Suprapubic skin (tissue), 4 donors: ENCODE results near the gene COX20. TPM values are rescaled to one million over a fixed set of nuclear protein-coding genes. Genes with fewer than 3 reads are reported as not detected.

Source experiments
- DNase-seq, 2 donors: peaks; one replicate each; pipeline ENCODE4 v3.0.0-alpha.2; 2019; ENCODE audit warnings: low spot score in 2 of 2
- H3K27ac ChIP-seq: fragments of 200-600 bp; sonication (generic); one replicate; pipeline ENCODE4 v1.5.1; 2019
- H3K27me3 ChIP-seq: fragments of 200-600 bp; sonication (generic); one replicate; pipeline ENCODE4 v1.5.1; 2019
- H3K36me3 ChIP-seq: fragments of 200-600 bp; sonication (generic); one replicate; pipeline ENCODE4 v1.5.1; 2019
- H3K4me1 ChIP-seq: fragments of 200-600 bp; sonication (generic); one replicate; pipeline ENCODE4 v1.5.1; 2019
- H3K4me3 ChIP-seq: fragments of 200-600 bp; sonication (generic); one replicate; pipeline ENCODE4 v1.5.1; 2019; ENCODE audit warnings: mild to moderate bottlenecking
- H3K9me3 ChIP-seq: fragments of 200-600 bp; sonication (generic); one replicate; pipeline ENCODE4 v1.5.1; 2019
- EP300 ChIP-seq: sonication (generic); formaldehyde crosslinking; IDR thresholded peaks from one replicate; pipeline ENCODE4 v1.6.1; 2017; ENCODE audit warnings: antibody characterized with exemption
- POLR2A ChIP-seq, 2 donors: fragments of 450-650 bp; IDR thresholded peaks; one replicate each; pipeline ENCODE4 v1.6.1; 2017; ENCODE audit warnings: antibody characterized with exemption in 2 of 2, mild to moderate bottlenecking in 2 of 2, moderate library complexity in 2 of 2
- POLR2AphosphoS5 ChIP-seq, 3 donors: sonication (generic); formaldehyde crosslinking; IDR thresholded peaks; one replicate each; pipeline ENCODE4 v1.6.1; 2017; ENCODE audit warnings: antibody characterized with exemption in 3 of 3
- WGBS: methylation state at CpG from one replicate; pipeline ENCODE4 v1.1.5; 2018; 5-methylcytosine and 5-hydroxymethylcytosine counted together
- total RNA-seq, 4 donors: library from RNA; depleted of rRNA; stranded (reverse); fragments of >200 nt; gene quantifications; one replicate each; pipeline ENCODE4 v1.1.0, GENCODE V29; 2016
- TF ChIP-seq, protein P1 (sequence below), 2 donors: fragments of 200-600 bp in 1 of 2; fragments of 450-650 bp in 1 of 2; sonication (generic) in 1 of 2; IDR thresholded peaks; one replicate each; pipeline ENCODE4 v1.5.1; 2016 to 2019; ENCODE audit warnings: antibody characterized with exemption in 2 of 2, mild to moderate bottlenecking in 1 of 2, moderate library complexity in 1 of 2

COX20 gene
- total RNA-seq, 4 donors from 2014 or later: 19.4 to 30.3 (median 25.3) TPM

DNA sequence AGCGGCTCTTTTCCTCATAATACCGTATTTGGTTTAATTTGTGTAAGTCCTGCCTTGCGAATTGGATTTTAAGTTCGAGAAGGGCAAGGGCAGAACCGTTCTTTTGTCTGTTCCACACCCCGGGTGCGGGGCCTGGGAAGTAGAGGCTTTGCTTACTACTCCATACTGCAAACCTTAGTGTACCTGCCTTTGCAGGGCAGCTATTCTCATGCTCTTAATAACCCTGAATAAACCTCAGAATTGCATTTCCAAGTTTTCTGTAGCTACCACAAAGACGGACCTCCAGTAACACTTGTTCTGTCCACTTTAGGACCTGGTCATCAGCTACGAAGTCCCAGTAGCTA lies 29.5 kb downstream of the COX20 start:
- H3K27me3 ChIP-seq: no peaks in the 10 kb centered on the region
- DNase-seq: peak in 1 of 2 donors; percentile 71
- H3K4me1 ChIP-seq: peaks cover 34% of the 10 kb centered on the region
- peak overlapping the region; percentile 100 for H3K27ac ChIP-seq
- peak overlapping the region; percentile 98 for H3K4me3 ChIP-seq
- H3K36me3 ChIP-seq: peaks cover 2% of the 10 kb centered on the region
- 14% methylated on average over 9 of the region's 9 CpGs for WGBS
- TF ChIP-seq EP300 (no peak), POLR2A (IDR thresholded peaks at IDR 0.05) (no peak), POLR2AphosphoS5 (IDR thresholded peaks at IDR 0.05) (no peak)
- TF ChIP-seq, protein P1, sequence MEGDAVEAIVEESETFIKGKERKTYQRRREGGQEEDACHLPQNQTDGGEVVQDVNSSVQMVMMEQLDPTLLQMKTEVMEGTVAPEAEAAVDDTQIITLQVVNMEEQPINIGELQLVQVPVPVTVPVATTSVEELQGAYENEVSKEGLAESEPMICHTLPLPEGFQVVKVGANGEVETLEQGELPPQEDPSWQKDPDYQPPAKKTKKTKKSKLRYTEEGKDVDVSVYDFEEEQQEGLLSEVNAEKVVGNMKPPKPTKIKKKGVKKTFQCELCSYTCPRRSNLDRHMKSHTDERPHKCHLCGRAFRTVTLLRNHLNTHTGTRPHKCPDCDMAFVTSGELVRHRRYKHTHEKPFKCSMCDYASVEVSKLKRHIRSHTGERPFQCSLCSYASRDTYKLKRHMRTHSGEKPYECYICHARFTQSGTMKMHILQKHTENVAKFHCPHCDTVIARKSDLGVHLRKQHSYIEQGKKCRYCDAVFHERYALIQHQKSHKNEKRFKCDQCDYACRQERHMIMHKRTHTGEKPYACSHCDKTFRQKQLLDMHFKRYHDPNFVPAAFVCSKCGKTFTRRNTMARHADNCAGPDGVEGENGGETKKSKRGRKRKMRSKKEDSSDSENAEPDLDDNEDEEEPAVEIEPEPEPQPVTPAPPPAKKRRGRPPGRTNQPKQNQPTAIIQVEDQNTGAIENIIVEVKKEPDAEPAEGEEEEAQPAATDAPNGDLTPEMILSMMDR (IDR thresholded peaks at IDR 0.05): no peak
- H3K9me3 ChIP-seq: no peaks in the 10 kb centered on the region

DNA sequence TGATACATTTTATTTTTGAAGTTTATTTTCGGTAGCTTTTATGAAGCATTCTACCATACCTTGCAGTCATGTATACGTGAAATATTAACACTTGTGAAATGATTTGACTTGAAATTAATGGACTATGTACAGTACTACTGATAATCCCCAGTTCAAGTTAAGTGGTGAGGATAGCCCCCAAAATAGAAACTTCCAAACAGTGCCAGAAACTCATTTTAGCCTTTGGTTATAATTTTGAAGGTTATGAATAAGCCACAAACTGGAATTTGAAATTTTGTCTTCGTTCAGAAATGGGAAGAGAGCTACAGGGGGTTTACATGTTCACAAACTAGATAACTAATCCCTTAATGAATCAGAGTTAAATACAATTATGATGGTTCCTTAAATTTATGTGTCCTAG lies 30.4 kb downstream of the COX20 start:
- TF ChIP-seq POLR2AphosphoS5 (IDR thresholded peaks at IDR 0.05): no peak
- no peak for TF ChIP-seq EP300
- TF ChIP-seq, protein P1 (IDR thresholded peaks at IDR 0.05): no peak
- TF ChIP-seq POLR2A (IDR thresholded peaks at IDR 0.05): no peak
- 75% methylated on average over 3 of the region's 3 CpGs for WGBS
- no peaks in the 10 kb centered on the region for H3K9me3 ChIP-seq

DNA sequence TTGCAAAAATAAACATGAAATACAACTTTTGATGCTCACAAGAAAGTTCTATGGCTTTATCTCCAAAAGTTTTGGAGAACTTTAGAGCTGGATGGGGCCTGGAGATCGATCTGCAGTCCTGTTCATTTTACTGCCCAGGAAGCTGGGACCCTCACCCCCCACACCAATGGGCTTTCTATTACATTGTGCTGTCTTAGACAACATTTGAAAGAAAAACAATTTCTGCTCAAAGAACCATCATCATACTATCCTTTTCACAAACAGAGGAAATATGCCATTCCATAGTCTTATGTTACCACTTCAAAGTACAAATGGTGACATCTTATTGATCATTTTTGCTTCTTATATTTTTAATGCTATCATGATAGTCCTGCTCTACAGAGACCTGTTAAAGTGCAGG lies 30.9 kb downstream of the COX20 start:
- Histone ChIP-seq H3K27ac (no peak overlapping the region), H3K36me3 (no peaks in the 10 kb centered on the region), H3K4me1 (peaks cover 21% of the 10 kb centered on the region), H3K4me3 (no peak overlapping the region), H3K27me3 (no peaks in the 10 kb centered on the region), H3K9me3 (no peaks in the 10 kb centered on the region)
- no peak for DNase-seq
- WGBS: 96% methylated on average over 1 of the region's 1 CpG
- TF ChIP-seq POLR2AphosphoS5 (IDR thresholded peaks at IDR 0.05) (no peak), EP300 (no peak), POLR2A (IDR thresholded peaks at IDR 0.05) (no peak)
- TF ChIP-seq, protein P1 (IDR thresholded peaks at IDR 0.05): no peak

More for the DNA sequence above, 30.4 kb downstream of the COX20 start:
- peaks cover 26% of the 10 kb centered on the region for H3K4me1 ChIP-seq
- no peaks in the 10 kb centered on the region for H3K27me3 ChIP-seq
- DNase-seq: no peak
- no peaks in the 10 kb centered on the region for H3K36me3 ChIP-seq
- no peak overlapping the region for H3K4me3 ChIP-seq
- no peak overlapping the region for H3K27ac ChIP-seq

DNA sequence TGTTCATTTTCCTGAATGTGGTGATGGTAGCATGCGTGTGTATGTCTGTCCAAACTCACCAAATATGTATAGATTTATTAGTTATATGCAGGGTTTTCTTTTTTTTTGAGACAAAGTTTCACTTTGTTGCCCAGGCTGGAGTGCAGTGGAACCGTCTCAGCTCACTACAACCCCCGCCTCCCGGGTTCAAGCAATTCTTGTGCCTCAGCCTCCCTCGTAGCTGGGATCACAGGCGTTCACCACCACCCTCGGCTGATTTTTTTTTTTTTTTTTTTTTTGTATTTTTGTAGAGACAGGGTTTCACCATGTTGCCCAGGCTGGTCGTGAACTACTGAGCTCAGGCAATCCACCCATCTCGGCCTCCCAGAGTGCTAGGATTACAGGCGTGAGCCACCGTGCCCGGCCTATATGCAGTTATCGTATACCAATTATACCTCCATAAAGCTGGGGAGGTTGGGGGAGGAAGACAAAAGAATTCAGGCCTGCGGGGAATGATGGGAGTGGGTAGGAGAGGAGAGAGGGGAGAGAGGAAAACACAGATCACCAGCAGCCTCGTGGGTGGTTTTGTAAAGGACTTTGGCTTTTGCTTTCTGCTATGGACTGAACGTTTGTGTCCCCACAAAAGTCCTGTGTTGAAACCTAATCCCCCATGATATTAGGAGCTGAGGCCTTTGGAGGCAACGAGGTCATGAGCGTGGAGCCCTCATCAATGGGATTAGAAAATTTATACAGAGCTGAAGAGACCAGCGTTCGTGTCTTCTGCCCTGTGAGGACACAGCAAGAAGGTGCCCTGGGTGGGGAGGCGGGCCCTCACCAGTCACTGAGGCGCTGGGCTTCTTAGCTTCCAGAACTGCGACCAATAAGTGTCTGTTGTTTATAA lies 33.3 kb downstream of the COX20 start:
- peaks cover 14% of the 10 kb centered on the region for H3K4me1 ChIP-seq
- TF ChIP-seq EP300 (no peak), POLR2A (IDR thresholded peaks at IDR 0.05) (no peak), POLR2AphosphoS5 (IDR thresholded peaks at IDR 0.05) (no peak)
- TF ChIP-seq, protein P1 (IDR thresholded peaks at IDR 0.05): no peak
- H3K36me3 ChIP-seq: no peaks in the 10 kb centered on the region
- no peak overlapping the region for H3K4me3 ChIP-seq
- WGBS: 96% methylated on average over 23 of the region's 23 CpGs
- no peaks in the 10 kb centered on the region for H3K9me3 ChIP-seq
- H3K27me3 ChIP-seq: no peaks in the 10 kb centered on the region
- no peak overlapping the region for H3K27ac ChIP-seq
- no peak for DNase-seq

DNA sequence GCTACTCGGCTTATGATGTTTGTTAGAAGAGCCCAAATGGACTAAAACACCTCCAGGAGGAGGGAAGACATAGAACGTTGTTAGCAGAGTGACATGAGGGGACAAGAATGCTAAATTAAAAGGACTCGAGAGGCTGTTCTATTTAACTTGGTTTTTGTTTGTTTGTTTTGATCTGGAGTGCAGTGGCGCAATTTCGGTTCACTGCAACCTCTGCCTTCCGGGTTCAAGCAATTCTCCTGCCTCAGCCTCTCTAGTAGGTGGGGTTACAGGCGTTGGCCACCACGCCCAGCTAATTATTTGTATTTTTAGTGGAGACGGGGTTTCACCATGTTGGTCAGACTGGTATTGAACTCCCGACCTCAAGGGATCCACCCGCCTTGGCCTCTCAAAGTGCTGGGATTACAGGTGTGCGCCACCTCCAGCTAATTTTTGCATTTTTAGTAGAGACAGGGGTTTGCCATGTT lies 33.9 kb downstream of the COX20 start:
- Histone ChIP-seq H3K27me3 (no peaks in the 10 kb centered on the region), H3K9me3 (no peaks in the 10 kb centered on the region), H3K27ac (no peak overlapping the region), H3K4me3 (no peak overlapping the region), H3K36me3 (no peaks in the 10 kb centered on the region), H3K4me1 (peaks cover 14% of the 10 kb centered on the region)
- WGBS: 92% methylated on average over 12 of the region's 12 CpGs
- no peak for DNase-seq
- TF ChIP-seq EP300 (no peak), POLR2A (IDR thresholded peaks at IDR 0.05) (no peak), POLR2AphosphoS5 (IDR thresholded peaks at IDR 0.05) (no peak)
- TF ChIP-seq, protein P1 (IDR thresholded peaks at IDR 0.05): no peak
